Spleen (tissue), 13 donors: ENCODE results near the gene BOLL. TPM values are rescaled to one million over a fixed set of nuclear protein-coding genes. Genes with fewer than 3 reads are reported as not detected.
A peak's percentile ranks its signal among the peaks of the same experiment; 100 is the strongest.
"Not testable (repeated sequence)": the region's sequence is repeated elsewhere in the genome, so short reads cannot be mapped to it uniquely, and the experiment has no call there.

Experiments used
- DNase-seq: peaks from one replicate; pipeline ENCODE4 v3.0.0-alpha.2; 2020
- H3K27ac ChIP-seq, 8 donors: fragments of 200-600 bp; sonication (generic) in 7 of 8; 1 replicate in 4 of 8; 2 replicates in 4 of 8; pipeline versions ENCODE4 v1.5.0 to v1.8.0; 2016 to 2021; ENCODE audit warnings: inconsistent platforms in 4 of 8, mild to moderate bottlenecking in 4 of 8, moderate library complexity in 1 of 8
- H3K27me3 ChIP-seq, 7 donors: fragments of 200-600 bp; sonication (generic) in 6 of 7; replicated peaks in 1 of 7; 1 replicate in 4 of 7; 2 replicates in 3 of 7; pipeline versions ENCODE4 v1.5.0 to v1.8.0; 2016 to 2021; ENCODE audit warnings: inconsistent platforms in 3 of 7, mild to moderate bottlenecking in 1 of 7
- H3K36me3 ChIP-seq, 6 donors: fragments of 200-600 bp; sonication (generic) in 5 of 6; 1 replicate in 4 of 6; 2 replicates in 2 of 6; pipeline versions ENCODE4 v1.5.0 to v1.8.0; 2016 to 2021; ENCODE audit warnings: inconsistent platforms in 2 of 6
- H3K4me1 ChIP-seq, 6 donors: fragments of 200-600 bp; sonication (generic) in 5 of 6; 1 replicate in 3 of 6; 2 replicates in 3 of 6; pipeline versions ENCODE4 v1.5.0 to v1.8.0; 2016 to 2021; ENCODE audit warnings: inconsistent platforms in 3 of 6
- H3K4me3 ChIP-seq, 8 donors: fragments of 200-600 bp; sonication (generic) in 7 of 8; 1 replicate in 4 of 8; 2 replicates in 4 of 8; pipeline versions ENCODE4 v1.5.0 to v1.8.0; 2016 to 2021; ENCODE audit warnings: inconsistent platforms in 4 of 8, mild to moderate bottlenecking in 4 of 8, moderate library complexity in 2 of 8
- H3K9me3 ChIP-seq, 8 donors: fragments of 200-600 bp; sonication (generic) in 7 of 8; 1 replicate in 4 of 8; 2 replicates in 4 of 8; pipeline versions ENCODE4 v1.5.0 to v1.8.0; 2016 to 2021; ENCODE audit warnings: inconsistent platforms in 4 of 8
- POLR2A ChIP-seq, 3 donors: fragments of 450-650 bp; IDR thresholded peaks; one replicate each; pipeline ENCODE4 v1.5.1; 2017; ENCODE audit warnings: antibody characterized with exemption in 3 of 3, mild to moderate bottlenecking in 1 of 3
- POLR2AphosphoS5 ChIP-seq, 3 donors: sonication (generic); formaldehyde crosslinking; IDR thresholded peaks; one replicate each; pipeline ENCODE4 v1.5.1; 2017; ENCODE audit warnings: antibody characterized with exemption in 3 of 3
- WGBS, 5 donors: extraction: QIAGEN DNeasy Blood & Tissue Kit in 3 of 5; methylation state at CpG; one replicate each; pipeline versions ENCODE4 v1.1.5 to v1.1.7; 2013 to 2018; 5-methylcytosine and 5-hydroxymethylcytosine counted together
- intact Hi-C: fragments of 100-400 bp; cut with DNase I; formaldehyde crosslinking; loops from one replicate; pipeline ENCODE4 v1.15.0; 2023; ENCODE audit warnings: low total_unique reads
- long read RNA-seq, 2 donors: transcript quantifications; one replicate each; lab custom pipeline, GENCODE V29; 2026
- polyA plus RNA-seq, 3 donors: library from polyadenylated mRNA; stranded (reverse); fragments of 200-250 nt; gene quantifications; one replicate each; pipeline ENCODE4 v1.2.1, GENCODE V29; 2013
- total RNA-seq, 7 donors: library from RNA; depleted of rRNA in 3 of 7; stranded (reverse); fragments of >200 nt in 3 of 7; fragmentation: NEBNext Ultra II Directional in 4 of 7; extraction: Animal tissue kit (Norgen Biotek cat#: 25700) in 4 of 7; gene quantifications; one replicate each; pipeline versions ENCODE4 v1.1.0 to v1.2.1, GENCODE V29; 2016 to 2021
- TF ChIP-seq, protein P1 (sequence below), 11 experiments: fragments of 200-600 bp in 7 of 11; fragments of 450-650 bp in 4 of 11; sonication (generic) in 4 of 11; IDR thresholded peaks in 8 of 11; conservative IDR thresholded peaks in 3 of 11; 1 replicate in 7 of 11; 2 replicates in 4 of 11; pipeline versions ENCODE4 v1.4.0 to v1.8.0; 2016 to 2021; ENCODE audit warnings: antibody characterized with exemption in 11 of 11, inconsistent platforms in 4 of 11, mild to moderate bottlenecking in 1 of 11
- donor health status: healthy with polysubstance abuse.
- donor health status: DM: no; HTN: no; CAD: no; lungs with moderate emphysema.
- donor health status: DM: no; HTN: no; CAD: no.
- donor health status: Bipolar disorder and iron deficiency.
- donor health status: healthy.
- donor health status: DM: no; HTN: no; CAD: no.
- donor health status: DM: yes; HTN: yes; CAD: no.

The BOLL gene, protein sequence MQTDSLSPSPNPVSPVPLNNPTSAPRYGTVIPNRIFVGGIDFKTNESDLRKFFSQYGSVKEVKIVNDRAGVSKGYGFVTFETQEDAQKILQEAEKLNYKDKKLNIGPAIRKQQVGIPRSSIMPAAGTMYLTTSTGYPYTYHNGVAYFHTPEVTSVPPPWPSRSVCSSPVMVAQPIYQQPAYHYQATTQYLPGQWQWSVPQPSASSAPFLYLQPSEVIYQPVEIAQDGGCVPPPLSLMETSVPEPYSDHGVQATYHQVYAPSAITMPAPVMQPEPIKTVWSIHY
- total RNA-seq (not detected), polyA plus RNA-seq (not detected)
- long read RNA-seq, donor 1, result 0 reads
- long read RNA-seq, donor 2, result 0 reads

DNA sequence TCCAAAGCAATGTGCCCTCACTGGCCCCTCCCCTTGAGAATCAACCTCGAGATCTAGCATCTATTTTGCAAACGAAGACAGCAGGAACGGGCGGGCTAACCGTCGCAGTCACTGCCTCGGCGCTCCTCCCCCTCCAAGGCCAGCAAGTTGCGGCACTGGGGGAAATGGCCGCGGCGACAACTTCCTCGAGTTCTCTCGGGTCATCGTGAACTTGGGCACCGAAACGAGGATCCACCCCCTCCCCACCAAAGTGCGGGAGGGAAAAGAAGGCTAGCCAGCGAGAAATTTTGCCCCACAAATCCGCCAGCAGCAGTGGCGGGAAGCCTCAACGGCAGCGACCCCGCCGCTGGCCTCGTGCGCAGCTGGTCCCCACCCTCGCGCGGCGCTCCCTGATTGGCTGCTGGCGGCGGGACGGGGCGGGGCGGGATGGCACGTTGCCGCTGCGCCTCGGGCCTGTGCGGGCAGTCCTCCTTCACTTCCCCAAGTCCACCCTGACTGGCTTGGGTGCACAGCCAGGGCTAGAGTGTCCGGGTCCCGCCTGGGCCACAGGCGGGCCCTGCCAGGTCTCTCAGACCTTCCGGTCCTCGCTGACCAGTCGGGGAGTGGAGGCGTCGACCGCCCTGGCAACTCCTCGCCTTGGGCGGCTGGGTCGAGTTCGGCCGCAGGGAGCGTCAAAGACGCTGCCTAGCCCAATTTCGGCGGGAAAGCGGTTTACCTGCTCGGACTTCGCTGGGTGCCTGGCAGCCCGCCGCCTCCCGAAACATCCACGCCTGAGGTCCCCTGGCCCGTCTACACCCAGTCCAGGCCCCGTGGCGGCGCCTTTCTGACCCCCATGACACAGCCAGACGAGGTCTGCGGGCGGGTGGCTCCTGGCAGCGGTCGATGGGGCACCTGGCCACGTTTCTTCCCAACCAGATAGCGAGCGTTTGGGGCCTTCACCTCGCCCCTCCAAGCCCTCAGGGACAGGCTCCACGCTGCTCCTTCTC, at the start of gene BOLL:
Gene BOLL, minus strand, starts transcription at position 364 of the 986 bp plus-strand sequence. CDS start 3,469 bp downstream, outside the sequence.
- intact Hi-C loops, result no loop called here
- Histone ChIP-seq H3K4me3 (peak within 1 kb of the TSS; percentile 10 to 66 (median 35)), H3K9me3 (no peaks in the 10 kb centered on the region), H3K27ac (no peak within 1 kb of the TSS), H3K36me3 (no peaks in the 10 kb centered on the region), H3K4me1 (peaks cover 0 to 14% (median 11%) of the 10 kb centered on the region in 6 donors), H3K27me3 (peaks cover 0 to 45% (median 23%) of the 10 kb centered on the region in 7 donors)
- DNase-seq, result peak; percentile 72
- no peak for TF ChIP-seq POLR2AphosphoS5 (IDR thresholded peaks at IDR 0.05)
- TF ChIP-seq POLR2A (IDR thresholded peaks at IDR 0.05), result no peak
- TF ChIP-seq, protein P1, sequence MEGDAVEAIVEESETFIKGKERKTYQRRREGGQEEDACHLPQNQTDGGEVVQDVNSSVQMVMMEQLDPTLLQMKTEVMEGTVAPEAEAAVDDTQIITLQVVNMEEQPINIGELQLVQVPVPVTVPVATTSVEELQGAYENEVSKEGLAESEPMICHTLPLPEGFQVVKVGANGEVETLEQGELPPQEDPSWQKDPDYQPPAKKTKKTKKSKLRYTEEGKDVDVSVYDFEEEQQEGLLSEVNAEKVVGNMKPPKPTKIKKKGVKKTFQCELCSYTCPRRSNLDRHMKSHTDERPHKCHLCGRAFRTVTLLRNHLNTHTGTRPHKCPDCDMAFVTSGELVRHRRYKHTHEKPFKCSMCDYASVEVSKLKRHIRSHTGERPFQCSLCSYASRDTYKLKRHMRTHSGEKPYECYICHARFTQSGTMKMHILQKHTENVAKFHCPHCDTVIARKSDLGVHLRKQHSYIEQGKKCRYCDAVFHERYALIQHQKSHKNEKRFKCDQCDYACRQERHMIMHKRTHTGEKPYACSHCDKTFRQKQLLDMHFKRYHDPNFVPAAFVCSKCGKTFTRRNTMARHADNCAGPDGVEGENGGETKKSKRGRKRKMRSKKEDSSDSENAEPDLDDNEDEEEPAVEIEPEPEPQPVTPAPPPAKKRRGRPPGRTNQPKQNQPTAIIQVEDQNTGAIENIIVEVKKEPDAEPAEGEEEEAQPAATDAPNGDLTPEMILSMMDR (IDR thresholded peaks at IDR 0.05 in 8 of 11, conservative IDR thresholded peaks at IDR 0.05 in 3 of 11), result no peak
- 85 to 92% (median 90%) methylated on average over 54 to 80 of the region's 80 CpGs for WGBS, 5 donors

GRCh38 chr2:197834771-197835170, 49.7 kb upstream of the BOLL start:
- DNase-seq, H3K4me3 ChIP-seq, H3K36me3 ChIP-seq, intact Hi-C loops, H3K27ac ChIP-seq, H3K9me3 ChIP-seq, H3K27me3 ChIP-seq: not testable (repeated sequence)
- H3K4me1 ChIP-seq, result peaks cover 0 to 29% (median 13%) of the 10 kb centered on the region in 6 donors
- 86 to 96% (median 93%) methylated on average over 2 of the region's 2 CpGs for WGBS, 5 donors

DNA sequence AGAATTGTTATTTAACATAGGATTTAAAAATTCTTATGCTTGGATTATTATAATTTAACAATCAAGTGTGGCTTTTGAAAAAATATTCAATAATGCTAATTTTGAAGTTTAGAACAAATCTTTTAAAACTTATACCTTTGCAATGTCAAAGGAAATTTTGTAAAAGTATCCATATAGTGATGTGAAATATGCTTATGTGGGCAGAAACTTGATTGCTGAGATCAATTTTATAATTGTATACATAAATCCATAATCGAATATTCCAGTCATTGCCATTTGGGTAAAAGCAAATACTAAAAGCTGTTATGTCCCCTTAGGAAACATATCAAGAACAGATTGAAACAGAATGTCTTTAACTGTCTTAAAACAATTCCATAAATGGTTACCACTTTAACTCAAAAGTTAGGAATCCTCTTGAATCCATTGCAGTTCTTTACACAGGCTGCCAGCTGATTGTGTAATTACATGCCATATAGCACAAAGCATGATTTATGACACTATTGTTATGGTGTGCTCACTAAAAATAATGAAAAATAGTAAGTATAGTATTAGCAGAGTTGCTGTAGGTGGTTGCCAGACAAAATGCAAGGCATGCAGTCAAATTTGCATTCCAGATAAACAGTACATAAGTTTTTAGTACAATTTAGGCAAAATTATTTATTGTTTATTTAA, 43.5 kb upstream of the BOLL start:
- TF ChIP-seq POLR2AphosphoS5 (IDR thresholded peaks at IDR 0.05) (no peak), POLR2A (IDR thresholded peaks at IDR 0.05) (no peak)
- TF ChIP-seq, protein P1 (IDR thresholded peaks at IDR 0.05 in 8 of 11, conservative IDR thresholded peaks at IDR 0.05 in 3 of 11), result no peak
- intact Hi-C loops, result no loop called here
- DNase-seq, result no peak

DNA sequence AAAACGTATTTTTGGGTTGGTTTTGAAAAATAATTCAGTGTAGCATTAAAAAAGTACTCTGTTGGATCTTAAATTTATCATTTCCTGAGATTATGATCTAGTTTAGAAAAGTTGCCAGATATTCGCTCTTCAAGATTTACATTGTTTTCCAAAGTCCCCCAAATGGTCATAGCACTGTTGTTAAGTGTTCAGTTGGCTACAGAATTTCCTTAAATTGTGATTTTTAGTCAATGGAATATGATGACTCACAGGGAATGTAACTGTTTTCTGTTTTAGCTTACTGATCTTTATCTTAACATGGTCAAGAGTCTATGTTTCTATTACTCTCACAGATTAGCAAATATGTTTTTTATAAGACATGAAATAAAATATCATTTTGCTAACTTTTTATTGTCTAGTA, 42.5 kb upstream of the BOLL start:
- no peaks in the 10 kb centered on the region for H3K36me3 ChIP-seq
- intact Hi-C loops, result no loop called here
- no peaks in the 10 kb centered on the region for H3K9me3 ChIP-seq
- WGBS, 5 donors, result 52 to 68% (median 63%) methylated on average over 2 of the region's 2 CpGs
- no peak for TF ChIP-seq POLR2AphosphoS5 (IDR thresholded peaks at IDR 0.05)
- TF ChIP-seq, protein P1 (IDR thresholded peaks at IDR 0.05 in 8 of 11, conservative IDR thresholded peaks at IDR 0.05 in 3 of 11), result no peak
- no peak for TF ChIP-seq POLR2A (IDR thresholded peaks at IDR 0.05)
- H3K27ac ChIP-seq, result no peak overlapping the region
- no peaks in the 10 kb centered on the region for H3K27me3 ChIP-seq
- H3K4me1 ChIP-seq, result no peaks in the 10 kb centered on the region
- DNase-seq, result no peak
- no peak overlapping the region for H3K4me3 ChIP-seq

More for the DNA sequence above, 43.5 kb upstream of the BOLL start:
- Histone ChIP-seq H3K27me3 (no peaks in the 10 kb centered on the region), H3K9me3 (no peaks in the 10 kb centered on the region), H3K4me1 (no peaks in the 10 kb centered on the region), H3K36me3 (no peaks in the 10 kb centered on the region), H3K4me3 (no peak overlapping the region), H3K27ac (no peak overlapping the region)
- 64 to 78% (median 73%) methylated on average over 1 of the region's 1 CpG for WGBS, 5 donors
